Type B pancreatic cell (in vitro differentiated cells): ENCODE results near the gene RBM20. TPM values are rescaled to one million over a fixed set of nuclear protein-coding genes. Genes with fewer than 3 reads are reported as not detected.

Experiments used
- DNase-seq: peaks from one replicate; pipeline ENCODE4 v3.0.0; 2021; ENCODE audit warnings: mixed read lengths; ENCODE audit not compliant: unreplicated experiment; ENCODE audit errors: extremely low spot score
- H3K27ac Mint-ChIP-seq: 2 replicates; pipeline ENCODE4 v1.8.0; 2021; ENCODE audit warnings: mild to moderate bottlenecking, mixed read lengths
- H3K27me3 Mint-ChIP-seq: 2 replicates; pipeline ENCODE4 v1.8.0; 2021; ENCODE audit warnings: mixed read lengths
- H3K36me3 Mint-ChIP-seq: 2 replicates; pipeline ENCODE4 v1.8.0; 2021; ENCODE audit warnings: mixed read lengths
- H3K4me1 Mint-ChIP-seq: one replicate; pipeline ENCODE4 v1.8.0; 2021; ENCODE audit warnings: mixed read lengths; ENCODE audit not compliant: unreplicated experiment
- H3K4me3 Mint-ChIP-seq: 2 replicates; pipeline ENCODE4 v1.8.0; 2021; ENCODE audit warnings: mild to moderate bottlenecking, mixed read lengths
- H3K9me3 Mint-ChIP-seq: 2 replicates; pipeline ENCODE4 v1.8.0; 2021; ENCODE audit warnings: mixed read lengths
- CTCF ChIP-seq: fragments of 200-600 bp; sonication (generic); conservative IDR thresholded peaks from 2 replicates; pipeline ENCODE4 v1.5.0; 2021; ENCODE audit warnings: antibody characterized with exemption, mild to moderate bottlenecking
- total RNA-seq: library from RNA; stranded (reverse); gene quantifications from 2 replicates; pipeline ENCODE4 v1.2.1, GENCODE V29; 2021; ENCODE audit warnings: low replicate concordance

The RBM20 gene
- total RNA-seq, 1 donor from 2014 or later, result 5.2 TPM

- Mint-ChIP-seq H3K27ac (no peak overlapping the region), H3K4me3 (no peak overlapping the region), H3K27me3 (no peaks in the 10 kb centered on the region), H3K4me1 (peaks cover 76% of the 10 kb centered on the region), H3K36me3 (no peaks in the 10 kb centered on the region), H3K9me3 (no peaks in the 10 kb centered on the region)
- no peak for TF ChIP-seq CTCF
- no peak for DNase-seq
These were observed 149.1 kb downstream of the RBM20 start for GRCh38 chr10:110793128-110793812.

- H3K9me3 Mint-ChIP-seq, result no peaks in the 10 kb centered on the region
- H3K36me3 Mint-ChIP-seq, result no peaks in the 10 kb centered on the region
- H3K4me1 Mint-ChIP-seq, result peaks cover 70% of the 10 kb centered on the region
These were observed 149.8 kb downstream of the RBM20 start for GRCh38 chr10:110793886-110794285.

GRCh38 chr10:110794808-110795207 lies 150.7 kb downstream of the RBM20 start:
- no peaks in the 10 kb centered on the region for H3K36me3 Mint-ChIP-seq
- H3K4me3 Mint-ChIP-seq, result no peak overlapping the region
- TF ChIP-seq CTCF, result no peak
- no peak overlapping the region for H3K27ac Mint-ChIP-seq
- no peak for DNase-seq
- no peaks in the 10 kb centered on the region for H3K9me3 Mint-ChIP-seq
- H3K4me1 Mint-ChIP-seq, result peaks cover 61% of the 10 kb centered on the region
- no peaks in the 10 kb centered on the region for H3K27me3 Mint-ChIP-seq

More at GRCh38 chr10:110793886-110794285, 149.8 kb downstream of the RBM20 start:
- DNase-seq, result no peak
- no peak for TF ChIP-seq CTCF
- no peak overlapping the region for H3K4me3 Mint-ChIP-seq
- no peaks in the 10 kb centered on the region for H3K27me3 Mint-ChIP-seq
- no peak overlapping the region for H3K27ac Mint-ChIP-seq

- Mint-ChIP-seq H3K4me1 (peaks cover 38% of the 10 kb centered on the region), H3K27me3 (no peaks in the 10 kb centered on the region), H3K27ac (no peak overlapping the region), H3K9me3 (no peaks in the 10 kb centered on the region), H3K36me3 (peaks cover 6% of the 10 kb centered on the region), H3K4me3 (no peak overlapping the region)
- DNase-seq, result no peak
- no peak for TF ChIP-seq CTCF
These were observed 153.3 kb downstream of the RBM20 start for GRCh38 chr10:110797416-110797815.

- no peak for DNase-seq
- no peak for TF ChIP-seq CTCF
- H3K27ac Mint-ChIP-seq, result no peak overlapping the region
- H3K4me3 Mint-ChIP-seq, result no peak overlapping the region
- peaks cover 6% of the 10 kb centered on the region for H3K36me3 Mint-ChIP-seq
- no peaks in the 10 kb centered on the region for H3K27me3 Mint-ChIP-seq
- H3K4me1 Mint-ChIP-seq, result peaks cover 38% of the 10 kb centered on the region
- H3K9me3 Mint-ChIP-seq, result no peaks in the 10 kb centered on the region
These were observed 154.2 kb downstream of the RBM20 start for GRCh38 chr10:110798340-110798739.

GRCh38 chr10:110802090-110802489 lies 158.0 kb downstream of the RBM20 start:
- Mint-ChIP-seq H3K27me3 (no peaks in the 10 kb centered on the region), H3K36me3 (peaks cover 6% of the 10 kb centered on the region), H3K27ac (no peak overlapping the region), H3K4me3 (no peak overlapping the region), H3K9me3 (no peaks in the 10 kb centered on the region), H3K4me1 (peaks cover 35% of the 10 kb centered on the region)
- DNase-seq, result no peak
- no peak for TF ChIP-seq CTCF
